Skeletal muscle tissue (tissue), 4 donors: Measurements from ENCODE around the gene RFTN1. TPM values are rescaled to one million over a fixed set of nuclear protein-coding genes. Genes with fewer than 3 reads are reported as not detected.

Experiments used
- H3K27ac ChIP-seq: one replicate; pipeline ENCODE4 v1.7.0; 2013; ENCODE audit warnings: mild to moderate bottlenecking, low read depth, low read length, inconsistent platforms
- H3K27me3 ChIP-seq, 3 donors: one replicate each; pipeline ENCODE4 v1.7.0; 2013; ENCODE audit warnings: low read length in 3 of 3; ENCODE audit not compliant: control insufficient read depth in 3 of 3, insufficient read depth in 3 of 3
- H3K36me3 ChIP-seq, 3 donors: one replicate each; pipeline ENCODE4 v1.7.0; 2013; ENCODE audit warnings: low read length in 3 of 3; ENCODE audit not compliant: control insufficient read depth in 3 of 3, insufficient read depth in 3 of 3
- H3K4me1 ChIP-seq, 3 donors: one replicate each; pipeline ENCODE4 v1.7.0; 2013; ENCODE audit warnings: low read length in 3 of 3, mild to moderate bottlenecking in 3 of 3; ENCODE audit not compliant: control insufficient read depth in 3 of 3, insufficient read depth in 3 of 3
- H3K4me3 ChIP-seq, 3 donors: one replicate each; pipeline ENCODE4 v1.7.0; 2013; ENCODE audit warnings: low read length in 3 of 3
- H3K9ac ChIP-seq, 3 donors: one replicate each; pipeline ENCODE4 v1.7.0; 2013; ENCODE audit warnings: low read length in 3 of 3, mild to moderate bottlenecking in 3 of 3, moderate library complexity in 2 of 3, low read depth in 1 of 3
- H3K9me3 ChIP-seq, 3 donors: one replicate each; pipeline ENCODE4 v1.7.0; 2013; ENCODE audit warnings: low read length in 3 of 3; ENCODE audit not compliant: control insufficient read depth in 3 of 3
- total RNA-seq: library from RNA; depleted of rRNA; stranded (reverse); fragments of >200 nt; gene quantifications from one replicate; pipeline ENCODE4 v1.2.3, GENCODE V29; 2014
- donor health status: Osteomylitis.

RFTN1 gene
- total RNA-seq, 1 donor from 2014 or later, result 15.7 TPM

DNA sequence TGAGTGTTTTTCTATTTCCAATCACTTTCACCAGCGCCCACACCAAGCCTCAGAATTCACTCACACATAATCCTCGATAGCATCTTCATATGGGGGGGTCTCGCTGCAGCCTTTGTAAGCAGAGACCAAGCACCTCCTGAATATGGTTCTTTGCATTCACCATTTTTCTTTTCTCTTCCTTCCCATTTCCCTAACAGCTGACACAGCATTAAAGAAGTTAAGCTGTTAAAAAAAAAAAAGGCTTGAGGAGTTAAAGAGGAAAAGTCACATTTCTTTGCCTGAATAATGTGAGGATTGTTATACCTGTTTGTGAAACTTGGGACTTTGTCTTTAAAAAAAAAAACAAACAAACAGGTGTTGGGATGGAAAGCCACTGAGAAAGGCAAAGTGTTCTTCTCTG is 41.6 kb downstream of the RFTN1 start:
- Histone ChIP-seq H3K27me3 (no peaks in the 10 kb centered on the region), H3K4me1 (peaks cover 3 to 7% (median 5%) of the 10 kb centered on the region in 3 donors), H3K9ac (no peak overlapping the region), H3K9me3 (no peaks in the 10 kb centered on the region), H3K36me3 (peaks cover 0 to 3% (median 0%) of the 10 kb centered on the region in 3 donors), H3K27ac (peak overlapping the region; percentile 37), H3K4me3 (no peak overlapping the region)

DNA sequence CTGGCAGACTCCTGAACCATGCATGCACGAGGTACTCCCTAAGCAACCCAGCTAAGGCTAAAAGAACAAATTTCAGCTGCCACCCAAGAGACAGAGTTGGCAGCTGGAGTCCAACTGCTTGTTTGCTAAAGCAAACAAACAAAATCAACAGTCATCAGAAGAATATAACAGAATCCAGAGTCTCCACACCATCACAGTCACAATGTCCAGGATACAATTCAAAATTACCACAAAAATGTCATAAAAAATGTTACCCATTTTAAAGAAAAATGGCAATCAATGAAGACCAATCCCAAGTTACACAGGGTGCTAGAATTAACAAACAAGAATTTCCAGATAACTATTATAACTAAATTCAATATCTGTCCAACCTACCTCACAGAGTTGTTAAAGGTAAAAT is 42.9 kb downstream of the RFTN1 start:
- H3K27ac ChIP-seq, result no peak overlapping the region

DNA sequence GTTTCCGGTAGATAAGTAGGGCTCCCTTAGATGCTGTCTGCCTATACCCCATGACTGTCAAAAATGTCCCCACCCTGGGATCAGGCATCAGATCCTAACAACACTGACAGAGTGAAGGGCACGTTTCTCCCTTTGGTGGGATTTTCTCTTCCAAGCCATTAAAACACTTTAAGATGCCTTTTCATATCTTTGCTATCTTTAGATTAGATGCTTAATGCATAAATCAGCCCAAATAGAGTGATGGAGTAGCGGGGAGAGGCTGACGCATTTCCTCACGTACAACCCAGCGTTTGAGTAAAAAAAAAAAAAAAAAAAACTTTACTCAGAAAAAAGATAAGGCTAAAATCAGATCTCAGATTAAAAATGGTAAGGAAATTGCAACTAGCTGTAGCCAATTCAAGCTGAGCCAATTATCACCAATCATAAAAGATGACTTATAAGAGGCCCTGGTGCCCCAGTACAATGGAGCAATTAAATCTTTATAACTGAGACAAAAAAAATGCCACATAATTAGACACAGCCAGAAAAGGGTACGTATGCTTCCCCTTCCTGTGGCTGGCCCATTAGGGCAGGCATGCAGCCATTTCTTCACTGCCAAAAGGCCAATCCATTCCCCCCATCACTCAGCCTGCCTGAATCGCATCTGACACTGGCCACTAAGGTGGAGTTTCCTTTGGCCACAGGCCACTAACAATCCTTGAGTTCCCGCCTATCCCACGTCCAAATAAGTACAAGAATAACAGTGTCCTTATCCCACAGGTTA is 45.0 kb downstream of the RFTN1 start:
- Histone ChIP-seq H3K4me1 (peaks cover 3 to 7% (median 5%) of the 10 kb centered on the region in 3 donors), H3K9ac (no peak overlapping the region), H3K36me3 (peaks cover 0 to 3% (median 0%) of the 10 kb centered on the region in 3 donors), H3K9me3 (no peaks in the 10 kb centered on the region), H3K27me3 (no peaks in the 10 kb centered on the region), H3K4me3 (no peak overlapping the region), H3K27ac (no peak overlapping the region)

More for the DNA sequence above, 42.9 kb downstream of the RFTN1 start:
- Histone ChIP-seq H3K9me3 (no peaks in the 10 kb centered on the region), H3K9ac (no peak overlapping the region), H3K4me3 (no peak overlapping the region), H3K4me1 (peaks cover 3 to 7% (median 5%) of the 10 kb centered on the region in 3 donors), H3K36me3 (peaks cover 0 to 3% (median 0%) of the 10 kb centered on the region in 3 donors), H3K27me3 (no peaks in the 10 kb centered on the region)

DNA sequence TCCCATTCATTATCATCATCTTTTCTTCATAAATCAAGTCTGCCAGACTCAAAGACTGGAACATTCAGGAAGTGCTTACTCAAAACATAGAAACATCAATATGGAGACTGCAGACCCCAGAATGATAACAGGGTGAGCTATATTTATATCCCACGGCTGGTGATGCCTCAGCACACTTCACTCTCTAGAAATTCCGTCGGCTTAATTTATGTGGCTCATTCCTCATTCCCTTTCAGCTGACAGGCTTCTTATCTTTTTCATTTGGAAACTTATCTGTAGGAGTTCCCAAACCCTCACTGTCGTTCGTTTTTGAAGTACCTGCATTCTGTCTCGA is 45.5 kb downstream of the RFTN1 start:
- no peaks in the 10 kb centered on the region for H3K9me3 ChIP-seq
- H3K36me3 ChIP-seq, result peaks cover 0 to 3% (median 0%) of the 10 kb centered on the region in 3 donors
- H3K4me3 ChIP-seq, result no peak overlapping the region
- no peak overlapping the region for H3K27ac ChIP-seq
- no peak overlapping the region for H3K9ac ChIP-seq
- peaks cover 3 to 7% (median 5%) of the 10 kb centered on the region in 3 donors for H3K4me1 ChIP-seq
- H3K27me3 ChIP-seq, result no peaks in the 10 kb centered on the region

DNA sequence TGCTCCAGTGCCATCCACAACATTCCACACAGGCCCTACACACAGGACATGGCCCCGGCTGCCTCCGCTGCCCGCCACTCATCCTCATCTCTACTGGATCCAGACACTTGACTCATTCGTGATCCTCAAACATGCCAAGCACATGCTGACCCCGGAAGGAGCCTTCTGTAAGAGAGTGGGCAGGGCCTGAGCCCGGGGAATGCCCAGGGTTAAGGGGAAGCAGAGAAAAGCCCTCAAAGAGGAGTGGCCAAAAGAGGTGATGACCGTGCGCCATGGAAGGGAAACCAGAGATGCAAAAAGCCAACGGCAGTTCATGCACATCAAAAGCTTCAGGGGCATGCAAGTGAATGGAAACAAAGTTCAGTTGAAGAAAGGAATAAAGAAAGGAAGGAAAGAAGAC is 46.1 kb downstream of the RFTN1 start:
- Histone ChIP-seq H3K4me3 (no peak overlapping the region), H3K27ac (no peak overlapping the region), H3K4me1 (peaks cover 3 to 7% (median 5%) of the 10 kb centered on the region in 3 donors), H3K9ac (no peak overlapping the region), H3K36me3 (peaks cover 0 to 3% (median 0%) of the 10 kb centered on the region in 3 donors), H3K27me3 (no peaks in the 10 kb centered on the region), H3K9me3 (no peaks in the 10 kb centered on the region)

DNA sequence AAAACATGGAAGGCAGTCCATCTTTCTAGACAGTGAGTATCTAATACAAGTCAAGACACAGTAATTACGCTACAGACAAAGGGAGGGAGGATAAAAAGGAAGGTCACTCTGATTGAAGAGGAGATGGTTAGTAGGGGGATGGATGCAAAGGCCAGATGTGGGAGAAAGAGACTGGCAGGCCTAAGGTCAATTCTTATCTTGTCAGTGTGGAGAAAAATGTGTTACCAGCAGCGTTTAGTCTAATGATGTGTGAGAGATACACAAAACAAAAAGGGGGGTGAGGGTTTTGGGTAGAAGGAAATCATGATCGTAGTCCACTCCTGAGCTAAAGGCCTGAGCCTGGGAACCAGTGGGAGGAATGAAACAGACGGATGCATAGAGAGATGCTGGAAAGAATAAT is 46.7 kb downstream of the RFTN1 start:
- Histone ChIP-seq H3K9ac (no peak overlapping the region), H3K4me3 (no peak overlapping the region), H3K9me3 (no peaks in the 10 kb centered on the region), H3K27me3 (no peaks in the 10 kb centered on the region), H3K36me3 (peaks cover 0 to under 1% (median 0%) of the 10 kb centered on the region in 3 donors), H3K27ac (no peak overlapping the region), H3K4me1 (peaks cover 3 to 7% (median 7%) of the 10 kb centered on the region in 3 donors)

DNA sequence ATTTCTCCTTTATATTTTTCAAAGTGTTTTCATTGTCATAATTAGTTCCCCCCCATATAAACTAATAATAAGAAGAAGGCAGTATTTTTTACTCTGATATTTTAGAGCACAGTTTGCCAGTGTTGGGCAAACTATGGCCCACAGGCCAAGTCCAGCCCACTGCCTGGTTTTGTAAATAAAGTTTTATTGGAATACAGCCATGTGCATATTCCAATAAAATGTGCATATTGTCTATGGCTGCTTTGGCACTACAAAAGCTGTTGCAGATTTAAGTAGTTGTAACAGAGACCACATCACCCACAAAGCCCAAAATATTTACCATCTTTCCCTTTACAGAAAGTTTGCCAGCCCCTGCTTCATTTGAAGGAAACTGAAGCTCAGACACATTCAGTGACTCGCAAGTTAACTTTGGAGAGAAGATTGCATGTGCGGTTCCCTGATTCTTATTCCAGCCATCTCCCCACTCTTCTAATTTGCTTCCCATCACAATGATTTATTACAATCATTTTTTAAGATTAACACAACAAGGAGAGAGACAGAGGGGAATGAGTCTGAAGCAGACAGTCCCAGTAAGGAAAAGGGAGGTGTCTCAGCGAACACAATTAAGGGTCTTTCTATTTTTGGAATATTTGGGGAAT is 48.9 kb downstream of the RFTN1 start:
- Histone ChIP-seq H3K9ac (no peak overlapping the region), H3K27ac (no peak overlapping the region), H3K9me3 (no peaks in the 10 kb centered on the region), H3K4me1 (peaks cover 3 to 7% (median 7%) of the 10 kb centered on the region in 3 donors), H3K36me3 (no peaks in the 10 kb centered on the region), H3K4me3 (no peak overlapping the region), H3K27me3 (no peaks in the 10 kb centered on the region)

DNA sequence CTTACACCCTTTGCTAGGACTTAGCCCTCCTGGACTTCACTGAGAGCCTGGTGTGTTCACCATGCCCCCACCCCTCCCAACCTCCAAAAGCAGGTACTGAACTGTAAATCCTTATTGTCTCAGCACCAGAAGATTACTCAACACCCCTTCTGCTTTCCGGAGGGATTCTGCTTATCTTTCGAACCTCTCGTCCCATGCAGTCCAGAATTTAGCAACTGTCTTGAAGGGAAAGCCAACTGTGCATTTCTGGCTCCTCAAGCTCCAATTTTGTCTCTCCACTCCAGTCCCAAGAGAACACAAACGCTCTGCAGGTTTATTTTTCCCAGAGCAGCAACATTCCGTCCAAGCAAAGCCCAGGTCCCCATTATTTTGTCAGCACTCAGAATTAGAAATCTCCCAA is 49.6 kb downstream of the RFTN1 start:
- peaks cover 3 to 4% (median 3%) of the 10 kb centered on the region in 3 donors for H3K4me1 ChIP-seq

DNA sequence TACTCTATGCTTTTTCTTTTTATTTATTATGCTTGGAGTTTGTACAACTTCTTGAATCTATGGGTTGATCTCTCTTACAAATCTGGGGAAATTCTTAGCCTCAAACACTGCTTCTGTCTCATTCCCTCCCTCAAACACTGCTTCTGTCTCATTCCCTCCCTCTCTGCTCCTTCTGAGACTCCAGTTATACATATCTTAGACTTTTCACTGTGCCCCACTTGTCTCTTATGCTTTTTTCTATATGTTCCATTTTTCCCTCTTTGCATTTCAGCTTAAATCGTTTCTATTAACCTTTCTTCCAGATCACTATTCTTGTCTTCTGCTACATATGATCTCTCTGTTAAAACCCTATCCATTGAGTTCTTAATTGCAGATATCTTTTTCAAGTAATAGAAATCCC is 50.4 kb downstream of the RFTN1 start:
- H3K4me3 ChIP-seq, result no peak overlapping the region
- H3K4me1 ChIP-seq, result peaks cover 2 to 3% (median 3%) of the 10 kb centered on the region in 3 donors
- no peak overlapping the region for H3K27ac ChIP-seq
- H3K9me3 ChIP-seq, result no peaks in the 10 kb centered on the region
- no peak overlapping the region for H3K9ac ChIP-seq
- no peaks in the 10 kb centered on the region for H3K27me3 ChIP-seq
- H3K36me3 ChIP-seq, result no peaks in the 10 kb centered on the region

More for the DNA sequence above, 49.6 kb downstream of the RFTN1 start:
- H3K9me3 ChIP-seq, result no peaks in the 10 kb centered on the region
- H3K4me3 ChIP-seq, result no peak overlapping the region
- H3K27ac ChIP-seq, result no peak overlapping the region
- no peaks in the 10 kb centered on the region for H3K27me3 ChIP-seq
- H3K9ac ChIP-seq, result no peak overlapping the region
- H3K36me3 ChIP-seq, result no peaks in the 10 kb centered on the region

DNA sequence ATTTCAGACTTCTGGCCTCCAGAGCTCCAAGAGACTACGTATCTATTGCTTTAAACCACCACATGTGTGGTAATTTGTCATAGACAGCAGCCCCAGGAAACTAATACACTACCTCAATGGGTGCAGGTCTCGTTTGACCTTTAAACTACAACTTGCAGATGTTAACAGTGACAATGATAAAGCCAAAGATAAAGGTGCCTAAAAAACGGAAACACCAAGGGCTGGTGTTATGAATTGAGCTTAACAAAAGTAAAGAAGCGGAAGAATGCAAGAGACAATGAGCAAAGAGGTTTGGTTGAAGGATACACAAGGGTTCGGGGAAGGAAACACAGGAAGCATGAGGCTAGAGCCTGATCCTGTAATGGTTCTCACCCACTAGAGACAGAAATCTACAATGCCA is 50.8 kb downstream of the RFTN1 start:
- H3K9me3 ChIP-seq, result no peaks in the 10 kb centered on the region
- H3K27me3 ChIP-seq, result no peaks in the 10 kb centered on the region
- H3K36me3 ChIP-seq, result no peaks in the 10 kb centered on the region
- H3K4me3 ChIP-seq, result no peak overlapping the region
- no peak overlapping the region for H3K27ac ChIP-seq
- H3K9ac ChIP-seq, result no peak overlapping the region
- peaks cover under 1 to 2% (median 2%) of the 10 kb centered on the region in 3 donors for H3K4me1 ChIP-seq
